HCT116 (cell line): ENCODE results near the gene DRICH1. TPM values are rescaled to one million over a fixed set of nuclear protein-coding genes. Genes with fewer than 3 reads are reported as not detected.

Experiments used
- total RNA-seq: library from RNA; stranded (reverse); gene quantifications from one replicate; pipeline ENCODE4 v1.2.1, GENCODE V29; 2021; ENCODE audit not compliant: unreplicated experiment

The DRICH1 gene
- total RNA-seq, 1 experiment from 2014 or later: 0.44 TPM

Other genes starting within 250 kb of the DRICH1 start
- gene IGLL1, start 52.0 kb downstream of the DRICH1 start, total RNA-seq: not detected
- gene RGL4, start 58.7 kb upstream of the DRICH1 start, total RNA-seq: not detected
- gene ZNF70, start 118.8 kb upstream of the DRICH1 start, total RNA-seq: 3.2 TPM
- 2.4 TPM for gene VPREB3, start 122.1 kb upstream of the DRICH1 start, total RNA-seq
- gene C22orf15, start 130.7 kb upstream of the DRICH1 start, total RNA-seq: not detected
- 279 TPM for gene CHCHD10, start 135.7 kb upstream of the DRICH1 start, total RNA-seq
- 7.4 TPM for gene MMP11, start 140.5 kb upstream of the DRICH1 start, total RNA-seq
- gene SMARCB1, start 154.6 kb upstream of the DRICH1 start, total RNA-seq: 101 TPM
- not detected for gene DERL3, start 206.7 kb upstream of the DRICH1 start, total RNA-seq
- 17.2 TPM for gene SLC2A11, start 225.6 kb upstream of the DRICH1 start, total RNA-seq